AG09319 (cell line): ENCODE measurements around the gene BICD2.
"Not testable (repeated sequence)": the region's sequence is repeated elsewhere in the genome, so short reads cannot be mapped to it uniquely, and the experiment has no call there.

ENCODE experiments used
- DNase-seq: peaks from one replicate; pipeline ENCODE4 v3.0.0-alpha.2; 2010; ENCODE audit warnings: low read depth; ENCODE audit errors: extremely low read depth
- CTCF ChIP-seq: IDR thresholded peaks from 2 replicates; pipeline ENCODE4 v1.5.1; 2011; ENCODE audit warnings: low read depth, mild to moderate bottlenecking, inconsistent platforms, low read length, moderate library complexity

The BICD2 gene

GRCh38 chr9:92775466-92775865, 10.8 kb upstream of the BICD2 start:
- TF ChIP-seq CTCF: no peak
- DNase-seq: no peak

GRCh38 chr9:92774274-92774673, 9.6 kb upstream of the BICD2 start:
- DNase-seq: peak; percentile 70

GRCh38 chr9:92773810-92774209, 9.2 kb upstream of the BICD2 start:
- TF ChIP-seq CTCF: no peak
- DNase-seq: no peak

More at GRCh38 chr9:92774274-92774673, 9.6 kb upstream of the BICD2 start:
- TF ChIP-seq CTCF: no peak

- no peak for DNase-seq
- TF ChIP-seq CTCF: no peak
Observed at GRCh38 chr9:92771309-92771708, 6.7 kb upstream of the BICD2 start.

GRCh38 chr9:92770360-92770995, 5.8 kb upstream of the BICD2 start:
- no peak for TF ChIP-seq CTCF
- no peak for DNase-seq

GRCh38 chr9:92769990-92770359, 5.3 kb upstream of the BICD2 start:
- no peak for DNase-seq
- TF ChIP-seq CTCF: no peak

GRCh38 chr9:92769286-92769685, 4.7 kb upstream of the BICD2 start:
- no peak for DNase-seq
- TF ChIP-seq CTCF: no peak

- DNase-seq: not testable (repeated sequence)
Observed at GRCh38 chr9:92768816-92769215, 4.2 kb upstream of the BICD2 start.
